ENCODE measurements around the gene USP34.

The USP34 gene

DNA sequence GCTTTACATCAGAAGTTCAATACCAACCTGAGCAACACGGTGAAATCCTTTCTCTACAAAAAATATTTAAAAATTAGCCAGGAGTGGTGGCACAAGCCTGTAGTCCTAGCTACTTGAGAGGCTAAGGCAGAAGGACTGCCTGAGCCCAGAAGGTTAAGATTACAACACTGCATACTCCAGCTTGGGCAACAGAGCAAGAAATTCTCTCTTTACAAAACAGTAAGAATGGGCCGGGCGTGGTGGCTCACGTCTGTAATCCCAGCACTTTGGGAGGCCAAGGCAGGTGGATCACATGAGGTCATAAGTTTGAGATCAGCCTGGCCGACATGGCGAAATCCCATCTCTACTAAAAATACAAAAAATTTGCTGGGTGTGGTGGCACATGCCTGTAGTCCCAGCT is 113.2 kb downstream of the USP34 start:
- TF ChIP-seq, protein P1, sequence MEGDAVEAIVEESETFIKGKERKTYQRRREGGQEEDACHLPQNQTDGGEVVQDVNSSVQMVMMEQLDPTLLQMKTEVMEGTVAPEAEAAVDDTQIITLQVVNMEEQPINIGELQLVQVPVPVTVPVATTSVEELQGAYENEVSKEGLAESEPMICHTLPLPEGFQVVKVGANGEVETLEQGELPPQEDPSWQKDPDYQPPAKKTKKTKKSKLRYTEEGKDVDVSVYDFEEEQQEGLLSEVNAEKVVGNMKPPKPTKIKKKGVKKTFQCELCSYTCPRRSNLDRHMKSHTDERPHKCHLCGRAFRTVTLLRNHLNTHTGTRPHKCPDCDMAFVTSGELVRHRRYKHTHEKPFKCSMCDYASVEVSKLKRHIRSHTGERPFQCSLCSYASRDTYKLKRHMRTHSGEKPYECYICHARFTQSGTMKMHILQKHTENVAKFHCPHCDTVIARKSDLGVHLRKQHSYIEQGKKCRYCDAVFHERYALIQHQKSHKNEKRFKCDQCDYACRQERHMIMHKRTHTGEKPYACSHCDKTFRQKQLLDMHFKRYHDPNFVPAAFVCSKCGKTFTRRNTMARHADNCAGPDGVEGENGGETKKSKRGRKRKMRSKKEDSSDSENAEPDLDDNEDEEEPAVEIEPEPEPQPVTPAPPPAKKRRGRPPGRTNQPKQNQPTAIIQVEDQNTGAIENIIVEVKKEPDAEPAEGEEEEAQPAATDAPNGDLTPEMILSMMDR (IDR thresholded peaks at IDR 0.05; ENCODE audit: low read length, missing control alignments): no peak
- no peak overlapping the region for H3K4me3 ChIP-seq (replicated peaks; ENCODE audit: low read depth, low read length)
- DNase-seq (ENCODE audit: low read depth): peak; percentile 24

GRCh38 chr2:61356958-61357350 is 113.9 kb downstream of the USP34 start:
- DNase-seq (ENCODE audit: low read depth): peak; percentile 60
- TF ChIP-seq, protein P1 (IDR thresholded peaks at IDR 0.05; ENCODE audit: low read length, missing control alignments): no peak
- no peak overlapping the region for H3K4me3 ChIP-seq (replicated peaks; ENCODE audit: low read depth, low read length)

DNA sequence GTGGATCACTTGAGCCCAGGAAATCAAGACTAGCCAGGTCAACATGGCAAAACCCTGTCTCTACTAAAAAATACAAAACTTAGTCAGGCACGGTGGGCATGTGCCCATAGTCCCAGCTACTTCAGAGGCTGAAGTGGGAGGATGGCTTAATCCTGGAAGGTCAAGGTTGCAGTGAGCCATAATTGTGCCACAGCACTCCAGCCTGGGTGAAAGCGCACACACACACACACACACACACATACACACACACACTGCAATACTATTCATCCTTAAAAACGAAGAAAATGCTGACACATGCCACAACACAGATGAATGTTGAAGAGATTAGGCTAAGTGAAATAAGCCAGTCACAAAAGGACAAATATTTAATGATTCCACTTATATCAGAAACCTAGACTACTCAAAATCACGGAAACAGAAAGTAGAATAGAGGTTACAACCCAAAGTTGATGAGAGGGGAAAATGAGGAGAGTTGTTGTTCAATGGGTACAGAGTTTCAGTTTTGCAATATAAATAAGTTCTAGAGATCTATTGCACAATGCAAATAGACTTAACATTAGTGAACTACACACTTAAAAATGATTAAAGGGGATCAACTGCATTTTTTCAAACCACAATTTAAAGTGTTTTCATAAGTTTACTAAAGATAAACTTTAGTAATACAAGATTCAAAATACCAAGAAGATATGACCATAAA is 114.5 kb downstream of the USP34 start:
- peak; percentile 40 for DNase-seq (ENCODE audit: low read depth)
- TF ChIP-seq, protein P1 (IDR thresholded peaks at IDR 0.05; ENCODE audit: low read length, missing control alignments): no peak
- no peak overlapping the region for H3K4me3 ChIP-seq (replicated peaks; ENCODE audit: low read depth, low read length)

DNA sequence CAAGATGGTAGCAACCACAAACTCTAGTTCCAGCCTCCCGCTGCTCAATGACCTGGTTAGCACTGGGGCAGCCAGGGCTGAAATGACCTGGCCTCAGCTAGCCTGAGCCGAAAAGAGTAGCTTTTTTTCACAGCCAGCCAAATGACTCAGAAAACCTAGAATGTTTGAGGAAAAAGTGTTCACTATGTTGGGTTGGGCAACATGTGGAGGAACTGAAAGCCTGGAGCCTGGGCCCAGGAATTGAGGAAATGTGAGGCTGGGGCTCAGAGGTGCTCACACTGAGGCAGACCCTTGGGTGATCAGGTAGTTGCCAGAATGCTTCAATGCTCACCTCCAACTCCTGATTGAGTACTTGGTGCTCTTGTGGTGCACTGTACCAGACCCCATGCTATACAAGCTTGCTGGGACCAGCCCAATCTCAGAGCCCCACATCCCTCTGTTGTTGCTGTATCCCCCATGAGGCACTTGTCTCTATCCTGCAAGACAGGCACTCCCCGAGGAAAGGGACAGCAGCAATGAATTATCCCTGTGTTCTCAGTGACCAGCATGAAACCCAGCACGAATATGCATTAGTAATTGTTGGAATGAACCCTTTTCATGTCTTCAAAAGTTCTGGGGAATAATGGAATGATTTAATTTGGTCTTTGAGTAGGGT is 116.2 kb downstream of the USP34 start:
- TF ChIP-seq, protein P1 (IDR thresholded peaks at IDR 0.05; ENCODE audit: low read length, missing control alignments): no peak
- no peak overlapping the region for H3K4me3 ChIP-seq (replicated peaks; ENCODE audit: low read depth, low read length)
- no peak for DNase-seq (ENCODE audit: low read depth)

- H3K4me3 ChIP-seq (replicated peaks; ENCODE audit: low read depth, low read length): no peak overlapping the region
- DNase-seq (ENCODE audit: low read depth): no peak
- TF ChIP-seq, protein P1 (IDR thresholded peaks at IDR 0.05; ENCODE audit: low read length, missing control alignments): no peak
Observed at GRCh38 chr2:61353909-61354308, 117.0 kb downstream of the USP34 start.

DNA sequence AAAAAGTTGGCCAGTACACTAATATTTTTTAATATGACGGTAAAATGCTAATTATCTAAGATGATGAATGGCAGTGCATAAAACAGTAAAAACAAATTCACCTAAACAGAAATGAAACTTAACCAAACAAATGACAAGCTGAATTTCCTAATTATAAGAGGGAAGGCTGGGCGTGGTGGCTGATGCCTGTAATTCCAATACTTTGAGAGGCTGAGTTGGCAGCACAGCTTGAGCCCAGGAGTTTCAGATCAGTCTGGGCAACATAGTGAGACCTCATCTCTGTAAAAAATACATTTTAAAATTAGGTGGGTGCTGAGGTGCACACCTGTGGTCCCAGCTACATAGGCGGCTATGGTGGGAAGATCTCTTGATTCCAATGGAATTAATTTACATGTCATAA is 120.1 kb downstream of the USP34 start:
- TF ChIP-seq, protein P1 (IDR thresholded peaks at IDR 0.05; ENCODE audit: low read length, missing control alignments): no peak
- no peak overlapping the region for H3K4me3 ChIP-seq (replicated peaks; ENCODE audit: low read depth, low read length)
- no peak for DNase-seq (ENCODE audit: low read depth)

Data from fibroblast of pulmonary artery (primary cell).